HG03103 (cell line): ENCODE results near the gene RNF212B.
"Not testable (repeated sequence)": the region's sequence is repeated elsewhere in the genome, so short reads cannot be mapped to it uniquely, and the experiment has no call there.

ENCODE experiments used
- ATAC-seq: cut with Tn5 transposase; IDR thresholded peaks from one replicate; pipeline ENCODE4 v1.9.1; 2021; ENCODE audit warnings: low read depth; ENCODE audit not compliant: unreplicated experiment

Gene RNF212B, protein sequence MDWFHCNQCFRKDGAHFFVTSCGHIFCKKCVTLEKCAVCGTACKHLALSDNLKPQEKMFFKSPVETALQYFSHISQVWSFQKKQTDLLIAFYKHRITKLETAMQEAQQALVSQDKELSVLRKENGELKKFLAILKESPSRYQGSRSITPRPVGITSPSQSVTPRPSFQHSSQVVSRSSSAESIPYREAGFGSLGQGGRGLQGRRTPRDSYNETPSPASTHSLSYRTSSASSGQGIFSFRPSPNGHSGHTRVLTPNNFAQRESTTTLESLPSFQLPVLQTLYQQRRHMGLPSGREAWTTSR

DNA sequence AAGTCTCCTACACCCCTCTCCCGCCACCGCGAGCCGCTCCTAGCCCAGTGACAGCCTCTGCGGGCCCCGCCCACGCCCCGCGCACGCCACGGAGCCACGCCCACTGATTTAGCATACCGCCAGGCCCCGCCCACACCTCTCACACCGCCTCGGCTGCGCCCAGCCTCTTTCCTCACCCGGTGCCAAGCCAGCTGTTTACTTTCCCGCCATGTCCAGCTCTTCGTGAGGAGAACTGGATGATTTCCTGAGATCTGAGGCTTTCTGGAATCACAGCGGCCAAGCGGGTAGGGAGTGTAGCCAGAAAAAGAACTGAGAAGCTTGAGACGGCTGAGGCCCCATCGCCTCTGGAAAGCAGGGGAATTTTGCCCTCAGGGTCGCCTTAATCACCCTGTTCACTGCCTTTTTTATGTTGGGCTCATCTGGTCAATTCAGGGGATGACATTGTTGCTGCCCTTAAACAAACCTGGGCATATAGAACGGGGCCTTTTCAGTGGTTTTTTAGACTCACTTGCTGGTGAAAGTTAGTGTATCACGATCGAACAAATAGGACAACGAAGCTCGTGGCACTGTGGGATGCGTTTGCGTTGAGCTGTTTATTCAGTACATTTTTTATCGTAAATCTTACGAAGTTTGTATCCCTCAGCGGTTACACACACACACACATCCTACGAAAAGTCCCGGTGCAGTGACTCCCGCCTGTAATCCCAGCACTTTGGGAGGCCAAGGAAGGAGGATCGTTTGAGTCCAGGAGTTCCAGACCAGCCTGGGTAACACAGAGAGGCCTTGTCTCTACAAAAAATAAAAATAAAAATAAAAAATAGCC, at the start of gene RNF212B:
TSS of gene RNF212B (plus strand) at position 165 of the 823 bp plus-strand sequence. CDS start 2,410 bp downstream, outside the sequence.
- no peak for ATAC-seq

DNA sequence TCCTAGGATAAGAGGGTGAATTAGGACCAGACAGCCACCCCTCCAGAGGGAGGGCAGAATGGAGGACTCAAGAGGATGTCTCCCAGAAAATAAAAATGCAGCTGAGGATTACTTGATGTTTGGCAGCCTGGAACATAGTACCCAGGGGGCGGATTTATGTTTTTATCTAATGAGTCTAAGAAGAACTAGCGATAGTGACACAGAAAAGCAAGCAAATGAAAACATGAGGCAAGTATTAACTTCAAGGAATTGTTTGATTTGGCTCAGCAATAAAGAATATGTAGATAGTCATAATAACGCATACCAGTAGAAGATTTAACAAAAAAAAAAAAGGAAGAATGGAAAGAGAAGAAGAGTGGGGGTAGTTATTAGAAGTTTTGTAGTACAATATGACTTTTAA, 44.3 kb upstream of the RNF212B start:
- no peak for ATAC-seq

DNA sequence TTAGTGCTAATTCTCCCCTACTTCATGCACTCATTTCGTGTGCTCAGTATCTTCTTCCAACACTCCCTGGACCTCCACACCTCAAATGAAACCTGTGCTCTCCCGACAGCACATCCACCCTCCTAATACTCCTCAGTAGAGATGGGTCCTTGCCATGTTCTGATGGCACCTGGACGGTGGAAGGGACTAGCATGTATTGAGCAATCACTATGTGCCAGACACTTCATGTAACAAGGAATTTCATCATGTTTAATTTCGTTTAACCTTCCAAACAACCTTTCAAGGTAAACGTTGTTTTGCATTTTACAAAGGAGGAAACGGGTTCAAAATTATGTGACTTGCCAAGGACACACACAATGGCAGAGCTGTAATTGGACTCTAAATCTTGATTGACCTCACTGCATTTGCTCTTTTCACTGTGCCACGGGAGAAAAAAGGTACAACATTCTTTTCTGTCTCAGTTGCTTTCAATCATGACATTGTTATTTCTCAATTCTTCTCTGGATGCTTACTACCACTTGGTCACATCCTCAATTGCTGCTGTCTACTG, 42.1 kb upstream of the RNF212B start:
- no peak for ATAC-seq

DNA sequence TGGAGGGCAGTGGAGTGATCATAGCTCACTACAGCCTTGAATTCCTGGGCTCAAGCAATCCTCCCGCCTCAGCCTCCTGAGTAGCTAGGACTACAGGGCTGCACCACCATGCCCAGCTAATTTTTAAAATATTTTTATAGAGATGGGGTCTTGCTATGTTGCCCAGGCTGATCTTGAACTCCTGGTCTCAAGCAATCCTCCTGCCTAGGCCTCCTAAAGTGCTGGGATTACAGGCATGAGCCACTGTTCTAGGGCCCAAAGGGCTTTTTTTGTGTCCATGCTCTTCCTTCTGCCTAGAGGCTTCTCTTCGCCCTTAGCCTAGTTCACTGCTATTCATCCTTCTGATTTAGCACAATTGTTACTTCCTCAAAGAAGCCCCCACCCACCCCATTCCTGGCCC, 41.2 kb upstream of the RNF212B start:
- not testable (repeated sequence) for ATAC-seq

DNA sequence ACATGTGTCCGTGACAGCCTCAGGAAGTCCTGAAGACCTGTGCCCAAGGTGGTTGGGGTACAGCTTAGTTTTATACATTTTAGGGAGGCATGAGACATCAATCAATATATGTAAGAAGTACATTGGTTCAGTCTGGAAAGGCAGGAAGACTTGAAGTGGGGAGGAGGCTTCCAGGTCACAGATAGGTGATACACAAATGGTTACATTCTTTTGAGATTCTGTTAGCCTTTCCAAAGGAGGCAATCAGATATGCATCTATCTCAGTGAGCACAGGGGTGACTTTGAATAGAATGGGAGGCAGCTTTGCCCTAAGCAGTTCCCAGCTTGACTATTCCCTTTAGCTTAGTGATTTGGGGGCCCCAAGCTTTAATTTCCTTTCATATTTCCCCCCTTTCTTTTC, 38.6 kb upstream of the RNF212B start:
- ATAC-seq: not testable (repeated sequence)

DNA sequence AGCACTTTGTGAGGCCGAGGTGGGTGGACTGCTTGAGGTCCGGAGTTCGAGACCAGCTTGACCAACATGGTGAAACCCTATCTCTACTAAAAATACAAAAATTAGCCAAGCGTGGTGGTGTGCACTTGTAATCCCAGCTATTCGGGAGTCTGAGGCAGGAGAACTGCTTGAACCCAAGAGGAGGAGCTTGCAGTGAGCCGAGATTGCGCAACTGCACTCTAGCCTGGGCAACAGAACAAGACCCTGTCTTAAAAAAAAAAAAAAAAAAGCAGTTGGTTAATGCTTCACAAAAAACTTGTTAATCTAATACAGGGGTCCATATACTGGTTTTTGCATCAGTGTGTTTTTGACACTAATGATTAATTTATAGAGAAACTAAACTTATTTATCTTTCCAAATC, 35.7 kb upstream of the RNF212B start:
- ATAC-seq: no peak

DNA sequence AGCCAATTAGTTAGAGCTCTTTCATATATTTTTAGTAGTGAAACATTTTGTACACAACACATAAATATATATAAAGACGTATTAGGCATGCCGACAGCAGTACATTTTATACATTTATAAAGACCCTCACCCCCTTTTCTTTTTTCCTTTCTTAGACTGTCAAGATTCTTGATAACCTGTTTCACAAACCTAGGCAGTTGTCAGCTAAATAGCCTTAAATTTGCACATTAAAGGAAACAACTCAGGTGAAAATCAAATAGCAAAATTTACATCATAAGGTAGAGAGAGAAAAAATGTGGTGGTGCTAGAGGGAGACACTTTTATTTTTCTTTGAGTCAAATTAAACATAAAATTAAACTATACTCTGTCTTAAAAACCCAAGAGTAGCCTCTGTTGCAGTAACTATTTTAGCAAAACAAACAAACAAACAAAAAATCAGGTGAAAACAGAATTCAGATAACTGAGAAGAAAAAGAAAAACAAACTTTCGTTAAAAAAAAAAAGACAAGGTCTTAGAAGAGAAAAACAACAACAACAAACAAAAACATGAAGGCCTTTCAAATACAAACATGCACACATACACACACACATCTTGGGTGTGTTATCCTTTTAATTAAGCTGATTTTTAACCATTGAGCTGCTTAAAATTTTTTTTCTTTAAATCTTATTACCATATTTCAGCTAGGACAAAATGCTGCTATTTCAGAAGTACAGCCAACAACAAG, 31.2 kb upstream of the RNF212B start:
- no peak for ATAC-seq

DNA sequence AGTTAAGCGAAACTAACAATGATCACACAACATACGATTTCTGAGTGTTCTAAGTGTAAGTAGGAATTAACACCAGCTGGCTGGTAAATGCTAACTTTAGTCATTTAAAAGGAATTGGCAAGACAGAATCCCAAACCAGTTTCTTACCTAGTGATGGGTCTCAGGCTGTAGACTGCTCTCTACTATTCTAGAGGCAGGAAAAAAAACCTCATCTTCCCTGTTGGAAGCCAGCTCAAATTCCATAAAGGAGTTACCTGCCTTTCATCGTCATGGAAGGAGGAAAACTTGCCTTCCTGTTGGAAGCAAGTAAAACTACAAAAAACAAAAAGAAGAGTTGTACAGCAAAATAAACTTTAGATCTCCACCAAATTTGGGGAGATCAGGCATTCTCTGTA, 30.6 kb upstream of the RNF212B start:
- ATAC-seq: no peak

DNA sequence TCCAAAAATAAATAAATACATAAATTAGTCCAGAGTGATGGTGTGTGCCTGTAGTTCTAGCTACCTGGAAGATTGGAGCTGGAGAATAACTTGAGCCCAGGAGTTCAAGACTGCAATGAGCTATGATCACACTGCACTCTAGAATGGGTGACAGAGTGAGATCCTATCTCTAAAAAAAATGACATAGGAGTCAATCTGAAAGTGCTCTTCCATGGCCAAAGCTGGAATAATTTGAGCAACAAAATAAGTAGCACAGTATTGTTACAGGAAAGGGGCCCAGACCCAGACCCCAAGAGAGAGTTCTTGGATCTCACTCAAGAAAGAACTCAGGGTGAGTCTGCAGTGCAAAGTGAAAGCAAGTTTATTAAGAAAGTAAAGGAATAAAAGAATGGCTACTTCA, 29.4 kb upstream of the RNF212B start:
- no peak for ATAC-seq

DNA sequence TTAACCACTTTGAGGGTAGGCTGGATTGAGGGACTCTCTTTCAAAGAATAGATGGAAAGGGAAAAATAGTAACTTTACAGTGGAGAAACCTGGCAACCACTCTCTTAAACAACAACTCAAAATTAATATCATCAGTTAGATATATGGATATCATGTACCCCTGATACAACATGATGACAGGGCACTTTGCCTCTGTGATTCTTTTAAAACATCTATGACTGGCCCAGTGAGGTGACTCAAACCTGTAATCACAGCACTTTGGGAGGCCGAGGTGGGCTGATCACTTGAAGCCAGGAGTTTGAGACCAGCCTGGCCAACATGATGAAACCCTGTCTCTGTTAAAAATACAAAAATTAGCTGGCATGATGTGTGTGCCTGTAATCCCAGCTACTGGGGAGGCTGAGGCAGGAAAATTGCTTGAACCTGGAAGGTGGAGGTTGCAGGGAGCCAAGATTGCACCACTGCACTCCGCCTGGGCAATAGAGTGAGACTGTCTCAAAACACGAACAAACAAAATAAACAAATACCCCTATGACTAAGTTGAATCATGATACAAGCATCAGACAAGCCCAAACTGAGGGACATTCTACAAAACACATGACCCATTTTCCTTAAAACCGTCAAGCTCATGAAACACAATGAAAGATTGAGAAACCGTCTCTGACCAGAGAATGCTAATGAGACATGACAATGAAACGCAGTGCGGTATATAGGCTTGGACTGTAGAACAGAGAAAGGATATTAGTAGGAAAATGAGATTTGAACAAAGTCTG, 27.9 kb upstream of the RNF212B start:
- no peak for ATAC-seq

DNA sequence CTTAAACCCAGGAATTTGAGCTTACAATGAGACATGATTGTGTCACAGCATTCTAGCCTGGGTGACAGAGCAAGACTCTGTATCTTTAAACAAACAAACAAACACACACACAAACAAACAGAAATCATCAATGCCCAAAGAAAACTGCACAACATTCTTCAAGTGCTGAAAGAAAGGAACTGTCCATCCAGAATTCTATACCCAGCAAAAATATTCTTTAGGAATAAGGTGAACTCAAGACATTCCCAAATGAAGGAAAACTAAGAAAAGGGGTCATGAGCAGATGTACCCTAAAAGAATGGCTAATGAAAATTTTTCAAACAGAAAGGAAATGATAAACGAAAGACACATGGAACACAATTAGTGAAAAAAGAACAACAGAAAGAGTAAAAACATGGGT, 22.3 kb upstream of the RNF212B start:
- no peak for ATAC-seq

DNA sequence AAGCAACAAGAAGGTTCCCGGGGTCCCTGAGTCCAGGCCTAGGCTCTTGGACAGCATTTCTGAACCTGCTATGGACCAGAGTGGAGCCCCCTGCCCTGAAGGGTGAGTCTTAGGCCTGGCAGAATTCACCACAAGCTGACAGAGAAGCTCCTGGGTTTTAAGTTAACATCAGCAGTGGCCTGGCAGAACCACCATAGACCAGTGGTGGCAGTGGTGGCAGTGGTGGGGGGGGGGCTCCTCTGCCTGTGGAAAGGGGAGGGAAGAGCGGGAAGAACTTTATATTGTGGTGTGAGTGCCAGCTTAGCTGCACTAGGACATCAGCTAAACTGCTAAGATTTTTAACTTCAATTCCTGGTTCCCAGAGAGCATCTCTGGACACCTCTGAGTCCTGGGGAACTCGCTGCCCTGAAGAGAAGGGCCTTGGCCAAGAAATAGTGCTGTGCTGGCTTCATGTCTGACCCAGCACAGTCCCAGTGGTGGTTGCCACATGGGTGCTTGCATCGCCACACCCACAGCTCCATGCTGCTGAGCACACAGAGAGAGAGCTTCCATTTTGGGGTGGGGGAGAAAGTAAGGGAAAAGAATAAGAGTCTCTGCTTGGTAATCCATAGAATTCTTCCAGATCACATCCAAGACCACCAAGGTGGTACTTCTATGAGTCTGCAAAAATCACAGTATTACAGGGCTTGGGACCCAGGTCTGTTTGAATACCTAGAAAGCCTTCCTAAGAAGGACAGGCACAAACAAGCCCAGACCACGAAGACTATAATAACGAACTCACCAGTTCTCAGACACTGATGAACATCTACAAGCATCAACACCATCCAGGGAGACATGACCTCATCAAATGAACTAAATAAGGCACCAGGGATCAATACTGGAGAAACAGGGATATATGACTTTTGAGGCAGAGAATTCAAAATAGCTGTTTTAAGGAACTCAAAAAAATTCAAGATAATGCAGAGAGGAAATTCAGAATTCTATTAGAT, 20.4 kb upstream of the RNF212B start:
- ATAC-seq: no peak

DNA sequence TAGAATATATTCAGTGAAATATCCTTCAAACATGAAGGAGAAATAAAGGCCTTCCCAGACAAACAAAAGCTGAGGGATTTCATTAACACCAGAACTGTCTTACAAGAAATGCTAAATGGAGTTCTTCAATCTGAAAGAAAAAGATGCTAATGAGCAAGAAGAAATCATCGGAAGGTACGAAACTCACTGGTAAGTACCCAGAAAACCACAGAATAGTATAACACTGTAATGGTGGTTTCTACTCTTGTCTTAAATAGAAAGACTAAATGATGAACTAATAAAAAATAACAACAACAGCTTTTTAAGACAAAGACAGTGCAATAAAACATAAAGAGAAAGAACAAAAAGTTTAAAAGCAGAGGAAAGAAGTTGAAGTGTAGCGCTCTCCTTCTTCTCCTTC, 18.7 kb upstream of the RNF212B start:
- ATAC-seq: no peak

DNA sequence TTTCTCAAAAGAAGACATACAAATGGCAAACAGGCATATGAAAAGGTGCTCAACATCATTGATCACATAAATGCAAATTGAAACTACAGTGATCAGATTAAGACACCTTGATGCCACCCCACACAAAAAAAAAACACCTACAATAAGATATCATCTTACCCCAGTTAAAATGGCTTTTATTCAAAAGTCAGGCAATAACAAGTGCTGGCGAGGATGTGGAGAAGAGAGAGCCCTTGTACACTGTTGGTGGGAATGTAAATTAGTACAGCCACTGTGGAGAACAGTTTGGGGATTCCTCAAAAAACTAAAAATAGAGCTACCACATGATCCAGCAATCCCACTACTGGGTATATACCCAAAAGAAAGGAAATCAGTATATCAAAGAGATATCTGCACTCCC, 12.8 kb upstream of the RNF212B start:
- ATAC-seq: not testable (repeated sequence)

DNA sequence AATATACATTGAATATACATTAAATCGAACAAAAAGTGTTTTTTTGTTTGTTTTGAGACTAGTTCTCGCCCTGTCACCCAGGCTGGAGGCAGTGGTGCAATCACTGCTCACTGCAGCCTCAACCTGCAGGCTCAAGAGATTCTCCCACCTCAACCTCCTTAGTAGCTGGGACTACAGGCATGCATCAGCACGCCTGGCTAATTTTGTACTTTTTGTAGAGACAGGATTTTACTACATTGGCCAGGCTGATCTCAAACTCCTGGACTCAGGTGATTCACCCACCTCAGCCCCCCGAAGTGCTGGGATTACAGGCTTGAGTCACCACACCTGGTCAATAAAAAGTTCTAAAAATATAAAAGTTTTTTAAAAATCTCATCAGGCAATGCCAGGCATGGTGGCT, 10.2 kb upstream of the RNF212B start:
- no peak for ATAC-seq

DNA sequence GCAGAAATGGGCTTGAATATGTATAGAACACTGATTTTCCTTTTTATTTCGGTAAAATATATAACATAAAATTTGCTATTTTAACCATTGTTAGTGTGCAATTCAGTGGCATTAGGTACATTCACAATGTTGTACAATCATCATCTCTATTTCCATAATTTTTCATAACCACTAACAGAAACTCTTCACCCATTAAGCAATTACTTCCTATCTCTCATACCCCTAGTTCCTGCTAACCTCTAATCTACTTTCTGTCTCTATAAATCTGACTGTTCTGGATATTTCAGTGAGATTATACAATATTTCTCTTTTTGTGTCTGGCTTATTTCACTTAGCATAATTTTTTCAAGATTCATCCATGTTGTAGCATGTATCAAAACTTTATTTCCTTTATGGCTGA, 8.9 kb upstream of the RNF212B start:
- no peak for ATAC-seq

DNA sequence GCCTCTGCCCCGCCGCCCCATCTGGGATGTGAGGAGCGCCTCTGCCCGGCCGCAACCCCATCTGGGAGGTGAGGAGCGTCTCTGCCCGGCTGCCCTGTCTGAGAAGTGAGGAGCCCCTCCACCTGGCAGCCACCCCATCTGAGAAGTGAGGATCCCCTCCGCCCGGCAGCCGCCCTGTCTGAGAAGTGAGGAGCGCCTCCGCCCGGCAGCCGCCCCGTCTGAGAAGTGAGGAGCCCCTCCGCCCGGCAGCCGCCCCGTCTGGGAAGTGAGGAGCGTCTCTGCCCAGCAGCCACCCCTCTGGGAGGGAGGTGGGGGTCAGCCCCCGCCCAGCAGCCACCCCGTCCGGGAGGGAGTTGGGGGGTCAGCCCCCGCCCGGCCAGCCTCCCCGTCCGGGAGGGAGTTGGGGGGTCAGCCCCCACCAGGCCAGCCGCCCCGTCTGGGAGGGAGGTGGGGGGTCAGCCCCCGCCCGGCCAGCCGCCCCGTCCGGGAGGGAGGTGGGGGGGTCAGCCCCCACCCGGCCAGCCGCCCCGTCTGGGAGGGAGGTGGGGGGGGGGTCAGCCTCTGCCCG, 5.4 kb upstream of the RNF212B start:
- ATAC-seq: not testable (repeated sequence)

DNA sequence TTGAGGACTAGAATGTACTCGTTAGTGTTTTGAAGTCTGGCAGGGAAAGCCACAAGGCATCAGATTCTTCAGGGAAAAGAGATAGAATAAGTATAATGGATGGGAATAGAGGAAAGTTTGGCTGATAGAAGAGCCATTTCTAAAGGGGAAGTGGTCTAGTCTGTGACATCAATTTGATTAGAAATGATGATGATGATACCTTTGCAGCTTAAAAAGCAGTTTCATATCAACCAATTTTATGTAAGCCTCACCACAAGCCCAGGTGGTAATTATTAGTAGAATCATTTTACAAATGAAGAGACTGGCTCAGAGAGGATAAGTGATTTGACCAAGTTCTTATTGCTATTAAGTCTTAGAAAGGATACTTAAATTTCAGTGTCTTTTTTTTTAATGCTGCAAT, 2.9 kb downstream of the RNF212B start:
- ATAC-seq: no peak
